ENCODE data around the gene PTPRT.

The PTPRT gene

GRCh38 chr20:43023836-43024235 lies 165.9 kb downstream of the PTPRT start:
- no peak for DNase-seq (ENCODE audit: low read depth, low spot score)

DNA sequence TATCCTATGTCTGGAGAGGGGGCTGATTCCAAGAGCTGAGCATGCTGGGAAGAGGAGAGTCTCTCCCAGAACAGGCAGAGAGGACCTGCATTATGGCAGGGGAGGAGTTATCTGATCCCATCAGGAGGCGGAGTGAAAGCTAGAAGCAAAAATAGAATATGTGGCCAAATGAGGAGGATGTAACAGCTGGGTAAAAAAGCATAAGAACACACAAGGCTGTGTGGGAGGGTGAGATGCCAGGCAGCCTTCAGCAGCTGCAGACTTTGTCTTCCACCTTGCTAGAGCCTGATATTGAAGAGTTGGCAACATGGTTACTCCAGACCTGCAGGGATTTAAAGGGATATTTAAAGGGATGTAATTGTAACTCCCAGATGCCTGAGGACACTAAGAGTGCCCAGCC lies 167.1 kb downstream of the PTPRT start:
- no peak for DNase-seq (ENCODE audit: low read depth, low spot score)

DNA sequence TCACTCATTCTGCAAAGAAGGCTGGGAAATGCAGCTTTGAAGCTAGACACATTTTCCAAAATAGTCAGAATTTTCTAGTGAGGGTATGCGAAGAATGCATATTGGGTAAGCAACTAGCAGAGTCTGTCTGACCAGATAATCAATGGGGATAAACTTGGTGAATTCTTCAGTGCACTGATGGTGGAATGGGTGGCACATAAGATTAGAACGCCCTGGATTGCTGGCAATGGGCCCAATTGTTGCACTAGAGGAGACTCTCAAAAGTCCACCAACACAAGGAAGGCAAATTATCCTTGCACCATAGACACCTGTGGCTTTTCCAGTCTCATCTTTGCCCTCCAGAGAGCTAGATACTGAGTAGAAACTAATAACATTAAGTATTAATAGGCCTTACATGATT lies 167.6 kb downstream of the PTPRT start:
- DNase-seq (ENCODE audit: low read depth, low spot score), result no peak

DNA sequence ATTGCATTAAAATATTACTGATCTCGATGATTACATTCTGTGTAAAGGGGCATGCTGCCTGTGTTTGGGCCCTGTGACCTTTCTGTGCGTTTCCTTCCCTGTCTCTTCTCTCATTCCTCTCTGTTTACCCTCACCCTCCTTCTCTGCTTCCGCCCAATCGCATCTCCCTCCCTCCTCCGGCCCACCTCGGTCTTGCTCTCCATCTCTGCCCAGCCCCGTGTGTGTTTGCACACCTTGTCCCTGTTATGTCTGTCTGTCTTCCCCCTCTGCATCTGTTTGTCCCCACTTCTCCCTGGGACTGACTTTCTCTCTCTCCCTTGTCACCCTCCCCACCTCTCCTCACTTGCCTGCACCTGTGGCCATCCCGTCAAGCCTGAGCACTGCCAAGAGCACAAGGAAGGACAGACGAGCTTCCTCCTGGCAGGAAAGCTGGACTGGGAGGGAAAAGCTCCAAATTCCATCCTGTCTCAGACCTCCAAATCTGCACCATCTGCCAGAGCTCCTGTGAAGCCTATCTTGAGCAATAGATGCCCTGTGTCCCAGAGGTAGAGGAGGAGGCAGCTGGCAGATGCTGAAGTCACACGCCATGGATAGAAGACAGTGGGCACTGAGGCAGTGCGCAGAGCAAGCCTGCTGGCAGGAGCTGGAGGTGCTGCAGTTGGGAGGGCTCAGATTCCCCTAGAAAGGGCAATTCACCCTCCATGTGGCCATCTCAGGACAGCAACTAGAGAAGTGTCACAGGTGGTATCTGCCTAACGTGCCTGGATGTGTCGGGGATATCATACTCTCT lies 172.3 kb downstream of the PTPRT start:
- no peak for DNase-seq (ENCODE audit: low read depth, low spot score)

GRCh38 chr20:43016257-43016656 lies 173.4 kb downstream of the PTPRT start:
- DNase-seq (ENCODE audit: low read depth, low spot score), result no peak

GRCh38 chr20:43015566-43015965 lies 174.1 kb downstream of the PTPRT start:
- no peak for DNase-seq (ENCODE audit: low read depth, low spot score)

GRCh38 chr20:43014206-43014605 lies 175.5 kb downstream of the PTPRT start:
- DNase-seq (ENCODE audit: low read depth, low spot score), result no peak

DNA sequence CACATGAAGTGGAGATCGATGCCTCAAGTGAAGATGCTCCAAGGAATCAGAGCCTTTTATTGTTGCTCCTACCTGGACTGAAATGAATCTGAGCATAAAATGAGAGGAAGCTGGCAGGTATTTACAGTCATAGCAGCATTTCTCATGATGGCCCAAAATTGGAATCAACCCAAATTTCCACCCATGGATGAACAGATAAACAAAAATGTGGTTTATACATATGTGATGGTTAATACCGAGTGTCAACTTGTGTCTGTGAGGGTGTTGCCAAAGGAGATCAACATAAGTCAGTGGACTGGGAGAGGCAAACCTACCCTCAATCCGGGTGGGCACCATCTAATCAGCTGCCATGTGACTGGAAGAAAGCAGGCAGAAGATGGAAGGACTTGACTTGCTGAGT lies 178.2 kb downstream of the PTPRT start:
- DNase-seq (ENCODE audit: low read depth, low spot score), result no peak

DNA sequence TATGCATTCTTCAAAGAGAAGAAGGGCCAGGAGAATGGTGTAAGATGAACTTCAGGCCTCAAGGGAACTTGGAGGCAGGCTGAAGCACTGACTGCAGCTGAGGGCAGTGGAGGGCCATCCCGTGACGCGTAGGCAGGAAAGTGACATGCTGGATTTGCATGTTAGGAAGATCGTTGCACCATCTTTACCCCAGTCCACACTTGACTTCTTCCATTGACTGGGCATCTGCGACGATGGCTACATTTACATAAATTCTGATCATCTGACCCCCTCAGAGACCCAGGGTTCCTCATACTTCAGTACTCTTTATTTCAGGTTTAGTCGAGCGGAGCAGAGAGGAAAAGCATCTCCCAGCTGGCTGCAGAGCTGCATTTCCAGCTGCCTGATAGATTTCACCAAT lies 180.2 kb downstream of the PTPRT start:
- no peak for DNase-seq (ENCODE audit: low read depth, low spot score)

GRCh38 chr20:43007525-43007924 lies 182.2 kb downstream of the PTPRT start:
- no peak for DNase-seq (ENCODE audit: low read depth, low spot score)

GRCh38 chr20:43006651-43007375 lies 182.9 kb downstream of the PTPRT start:
- DNase-seq (ENCODE audit: low read depth, low spot score), result no peak

DNA sequence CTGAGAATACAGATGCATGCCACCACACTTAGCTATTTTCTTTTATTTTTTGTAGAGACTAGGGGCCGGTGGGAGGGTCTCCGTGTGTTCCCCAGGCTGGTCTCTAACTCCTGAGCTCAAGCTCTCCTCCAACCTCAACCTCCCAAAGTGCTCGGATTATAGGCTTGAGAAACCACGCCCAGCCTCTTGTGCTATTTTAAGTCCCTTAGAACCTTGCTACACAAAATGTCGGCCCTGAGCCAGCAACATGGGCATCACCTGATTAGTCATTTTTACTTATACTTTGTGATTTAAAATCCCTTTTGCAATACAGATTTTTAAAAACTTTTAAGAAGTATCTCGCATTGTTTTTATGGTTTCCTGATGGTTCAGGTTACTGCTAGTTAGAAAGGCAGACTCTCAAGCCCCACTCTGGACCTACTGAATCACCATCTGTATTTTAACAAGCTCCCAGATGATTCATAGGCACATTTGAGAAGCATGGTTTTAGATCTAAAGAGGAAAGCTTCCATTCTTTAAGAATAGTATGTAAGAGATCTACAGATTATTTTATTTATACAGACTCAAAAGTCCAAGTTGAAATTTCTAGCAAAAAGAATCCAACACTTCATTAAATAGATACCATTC lies 186.3 kb downstream of the PTPRT start:
- no peak for DNase-seq (ENCODE audit: low read depth, low spot score)

GRCh38 chr20:42996141-42996540 lies 193.6 kb downstream of the PTPRT start:
- DNase-seq (ENCODE audit: low read depth, low spot score), result no peak

DNA sequence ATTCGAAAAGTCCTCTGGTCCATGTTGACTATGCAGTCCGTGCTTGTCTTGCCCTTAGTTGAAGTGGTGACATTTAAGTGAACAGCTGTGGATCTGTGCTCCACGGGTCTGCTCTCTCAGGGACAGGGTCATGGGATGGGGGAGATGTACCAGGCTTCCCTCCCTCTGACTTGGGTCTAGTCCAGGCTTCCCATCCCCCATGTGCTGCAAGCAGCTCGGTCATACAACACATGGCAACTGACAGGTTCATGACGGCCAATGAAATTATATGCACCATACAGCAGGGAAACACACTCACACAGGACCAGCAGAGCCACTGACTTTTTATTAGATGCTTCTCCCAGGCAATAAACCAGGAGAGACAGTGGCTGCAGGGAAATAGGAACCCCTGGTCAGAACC lies 201.4 kb downstream of the PTPRT start:
- DNase-seq (ENCODE audit: low read depth, low spot score), result no peak

DNA sequence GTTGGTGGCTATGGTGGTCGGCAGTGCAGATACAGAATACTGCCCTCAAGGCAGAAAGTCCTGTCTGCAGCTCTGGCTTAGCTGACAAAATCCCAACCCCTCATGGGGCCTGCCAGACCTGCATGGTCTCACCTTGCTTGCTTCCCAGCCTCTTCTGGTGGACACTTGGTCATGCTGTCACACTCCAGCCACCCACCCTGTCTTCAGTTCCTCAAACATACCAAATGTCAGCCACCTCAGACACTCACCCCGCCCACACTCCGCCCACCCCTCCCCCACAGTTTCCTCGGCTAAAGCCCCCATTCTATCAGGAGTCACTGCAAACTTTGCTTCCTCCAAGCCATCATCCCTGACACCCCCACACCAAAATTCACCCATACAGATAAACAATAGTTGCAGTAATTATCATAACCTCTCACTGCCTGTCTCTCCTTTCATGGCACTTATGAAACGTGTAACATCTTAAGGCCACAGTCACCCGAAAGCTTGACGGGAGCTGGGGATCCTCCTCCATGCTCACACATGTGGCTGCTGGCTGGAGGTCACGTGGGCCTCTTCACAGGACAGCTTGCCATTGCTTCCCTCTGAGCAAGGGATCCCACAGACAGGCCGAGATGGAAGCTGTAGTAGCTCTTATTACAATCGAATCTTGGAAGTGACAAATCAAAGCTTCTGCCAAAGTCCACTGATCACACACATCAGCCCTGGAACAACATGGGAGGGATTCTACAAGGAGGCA lies 202.2 kb downstream of the PTPRT start:
- no peak for DNase-seq (ENCODE audit: low read depth, low spot score)

- no peak for DNase-seq (ENCODE audit: low read depth, low spot score)
Measured at GRCh38 chr20:42986143-42986773, 203.4 kb downstream of the PTPRT start.

- no peak for DNase-seq (ENCODE audit: low read depth, low spot score)
Measured at GRCh38 chr20:42985628-42986027, 204.1 kb downstream of the PTPRT start.

DNA sequence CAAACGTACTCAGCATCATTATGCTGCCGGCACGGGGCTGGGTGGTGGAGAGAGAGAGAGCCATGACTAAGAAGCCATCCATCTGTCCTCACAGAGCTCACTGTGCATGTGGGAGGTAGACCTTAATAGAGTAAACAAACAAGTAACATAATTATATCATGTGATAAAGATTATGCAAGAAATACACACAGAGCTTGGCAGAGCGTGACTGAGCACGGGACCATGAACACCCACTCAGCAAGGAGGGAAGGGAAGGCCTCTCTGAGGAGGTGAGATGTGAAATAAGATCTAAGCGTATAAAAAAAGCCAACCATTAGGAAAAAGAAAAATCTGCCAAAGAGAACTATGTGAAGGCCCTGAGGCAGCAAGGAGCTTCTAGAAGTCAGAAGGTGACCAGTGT lies 207.5 kb downstream of the PTPRT start:
- DNase-seq (ENCODE audit: low read depth, low spot score), result no peak

DNA sequence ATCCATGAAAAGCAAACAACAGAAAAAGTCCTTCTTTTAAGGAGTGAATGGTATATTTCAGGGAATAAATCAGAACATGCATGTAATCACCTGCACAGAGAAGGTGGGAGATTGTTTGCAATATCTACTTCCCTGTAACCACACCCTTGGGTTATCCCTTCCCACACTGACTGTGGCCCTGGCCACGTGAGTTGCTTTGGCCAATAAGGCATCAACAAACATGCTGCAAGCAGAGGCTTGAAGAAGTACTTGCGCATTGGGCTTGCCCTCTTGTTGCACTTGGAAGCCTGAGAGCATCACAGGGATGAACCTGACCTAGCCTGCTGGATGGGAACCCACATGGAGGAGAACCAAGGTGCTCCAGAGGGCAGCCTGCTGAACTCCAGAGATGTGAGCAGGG lies 208.5 kb downstream of the PTPRT start:
- DNase-seq (ENCODE audit: low read depth, low spot score), result no peak

DNA sequence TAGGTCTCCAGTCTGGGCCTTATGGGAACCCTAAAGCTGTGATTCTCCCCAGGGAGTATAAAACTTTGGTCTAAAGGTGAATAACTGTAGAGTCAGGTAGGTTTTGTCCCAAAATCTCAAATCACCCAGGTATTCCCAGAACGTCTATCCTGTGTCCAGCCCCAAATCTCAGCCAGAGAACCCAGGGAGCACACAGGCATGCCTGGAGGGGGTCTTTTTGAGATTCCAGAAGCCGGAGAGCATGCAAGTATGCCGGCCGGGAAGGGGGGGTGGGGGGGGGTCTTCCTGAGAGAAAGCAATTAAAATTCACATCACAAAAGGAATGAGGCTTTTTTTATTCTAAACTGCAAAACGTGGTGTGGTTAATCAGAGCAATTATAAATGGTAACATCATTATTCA lies 210.0 kb downstream of the PTPRT start:
- no peak for DNase-seq (ENCODE audit: low read depth, low spot score)

DNA sequence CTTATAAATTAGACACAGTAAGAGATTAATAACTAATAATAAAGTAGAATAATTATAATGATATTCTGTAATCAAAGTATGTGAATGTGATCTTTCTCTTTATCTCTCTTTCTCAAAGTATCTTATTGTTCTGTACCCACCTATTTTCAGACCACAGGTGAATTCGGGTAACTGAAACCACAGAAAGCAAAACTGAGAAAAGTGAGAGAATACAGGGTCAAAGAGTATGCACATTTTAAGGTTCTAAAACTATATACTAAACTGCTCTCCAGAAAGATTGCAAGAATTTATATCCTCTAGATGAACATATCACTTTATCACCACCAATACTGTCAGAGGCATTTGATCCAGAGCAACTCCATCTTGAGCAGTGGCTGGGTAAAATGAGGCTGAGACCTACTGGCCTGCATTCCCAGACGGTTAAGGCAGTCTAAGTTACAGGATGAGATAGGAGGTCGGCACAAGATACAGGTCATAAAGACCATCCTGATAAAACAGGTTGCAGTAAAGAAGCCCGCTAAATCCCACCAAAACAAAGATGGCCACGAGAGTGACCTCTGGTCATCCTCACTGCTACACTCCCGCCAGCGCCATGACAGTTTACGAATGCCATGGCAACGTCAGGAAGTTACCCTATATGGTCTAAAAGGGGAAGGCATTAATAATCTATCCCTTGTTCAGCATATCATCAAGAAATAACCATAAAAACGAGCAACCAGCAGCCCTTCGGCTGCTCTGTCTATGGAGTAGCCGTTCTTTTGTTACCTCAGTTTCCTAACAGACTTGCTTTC lies 211.3 kb downstream of the PTPRT start:
- DNase-seq (ENCODE audit: low read depth, low spot score), result no peak
